ENCODE measurements around the gene HSD11B1L.

The HSD11B1L gene, protein sequence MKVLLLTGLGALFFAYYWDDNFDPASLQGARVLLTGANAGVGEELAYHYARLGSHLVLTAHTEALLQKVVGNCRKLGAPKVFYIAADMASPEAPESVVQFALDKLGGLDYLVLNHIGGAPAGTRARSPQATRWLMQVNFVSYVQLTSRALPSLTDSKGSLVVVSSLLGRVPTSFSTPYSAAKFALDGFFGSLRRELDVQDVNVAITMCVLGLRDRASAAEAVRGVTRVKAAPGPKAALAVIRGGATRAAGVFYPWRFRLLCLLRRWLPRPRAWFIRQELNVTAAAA

GRCh38 chr19:5680437-5681368 lies at the start of gene HSD11B1L, which contains the start of gene MICOS13:
HSD11B1L (plus strand) TSS chr19:5681027; CDS start chr19:5684833, 3,806 bp downstream.
MICOS13 (minus strand) TSS chr19:5680516; CDS start chr19:5680486, 30 bp downstream.
- DNase-seq (ENCODE audit: low read depth in 2 of 2), result peak; percentile 94 to 97

DNA sequence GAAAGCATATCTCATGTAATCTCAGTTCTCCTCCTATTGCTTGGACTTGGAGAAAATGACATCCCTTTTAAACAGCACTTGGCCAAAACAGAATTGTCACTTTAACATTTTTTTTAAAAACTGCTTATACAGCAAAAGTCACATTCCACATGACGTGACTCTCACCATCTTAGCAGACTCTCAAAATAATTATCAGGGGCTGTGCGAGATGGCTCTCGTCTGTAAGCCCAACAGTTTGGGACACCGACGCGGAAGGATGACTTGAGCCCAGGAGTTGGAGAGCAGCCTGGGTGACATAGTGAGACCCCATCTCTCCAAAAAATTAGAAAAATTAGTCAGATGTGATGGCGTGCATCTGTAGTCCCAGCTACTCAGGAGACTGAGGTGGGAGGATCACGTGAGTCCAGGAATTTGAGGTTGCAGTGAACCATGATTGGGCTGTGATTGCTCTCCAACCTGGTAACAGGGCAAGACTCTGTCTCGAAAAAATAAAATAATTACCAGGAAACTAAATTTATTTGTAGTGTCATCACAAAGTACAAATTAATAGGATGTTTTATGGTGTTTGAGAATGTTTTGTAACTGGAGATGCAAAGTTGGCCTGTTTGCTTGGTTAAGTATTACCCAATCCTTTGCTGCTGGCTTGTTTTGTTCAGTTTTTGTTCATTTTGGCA lies 49.1 kb upstream of the HSD11B1L start:
- DNase-seq (ENCODE audit: low read depth in 2 of 2), result no peak

GRCh38 chr19:5632241-5632612 lies 48.6 kb upstream of the HSD11B1L start:
- no peak for DNase-seq (ENCODE audit: low read depth in 2 of 2)

DNA sequence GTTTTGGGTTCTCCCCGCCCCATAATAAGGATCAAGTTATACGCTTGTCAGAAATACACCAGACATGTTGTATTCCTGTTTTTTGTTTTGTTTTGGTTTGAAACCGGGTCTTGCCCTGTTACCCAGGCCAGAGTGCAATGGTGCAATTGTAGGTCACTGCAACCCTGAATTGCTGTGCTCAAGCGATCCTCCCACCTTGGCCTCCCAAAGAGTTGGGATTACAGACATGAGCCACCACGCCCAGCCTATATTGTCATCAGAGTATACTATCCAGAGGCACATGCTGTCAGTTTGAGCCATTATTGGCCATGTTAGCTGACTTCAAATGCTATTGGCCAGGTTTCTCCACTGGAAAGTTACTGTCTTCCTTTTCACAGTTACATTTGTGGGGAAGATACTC lies 48.2 kb upstream of the HSD11B1L start:
- DNase-seq (ENCODE audit: low read depth in 2 of 2), result no peak

- no peak for DNase-seq (ENCODE audit: low read depth in 2 of 2)
These were observed 45.4 kb upstream of the HSD11B1L start for GRCh38 chr19:5635427-5635826.

DNA sequence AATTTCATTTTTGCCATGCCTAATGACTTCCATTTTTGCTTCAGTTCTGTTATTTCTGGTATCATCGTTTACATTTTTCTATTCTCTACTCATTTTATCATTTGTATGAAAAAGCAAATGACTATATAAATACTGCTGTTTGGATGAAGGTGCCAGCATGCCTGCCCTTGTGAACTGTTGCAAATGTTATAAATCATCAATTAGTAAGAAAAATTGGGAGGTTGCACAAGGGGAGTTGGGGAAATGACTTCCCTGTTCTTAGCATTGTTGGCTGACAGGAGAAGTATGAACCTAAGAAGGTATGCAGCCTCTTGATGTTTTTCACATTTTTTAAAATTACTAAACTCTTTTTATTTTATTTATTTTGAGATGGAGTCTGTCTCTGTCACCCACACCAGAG lies 42.9 kb upstream of the HSD11B1L start:
- no peak for DNase-seq (ENCODE audit: low read depth in 2 of 2)

GRCh38 chr19:5641171-5641570 lies 39.7 kb upstream of the HSD11B1L start:
- DNase-seq (ENCODE audit: low read depth in 2 of 2), result no peak

- DNase-seq (ENCODE audit: low read depth in 2 of 2), result no peak
These were observed 38.6 kb upstream of the HSD11B1L start for GRCh38 chr19:5642204-5642603.

DNA sequence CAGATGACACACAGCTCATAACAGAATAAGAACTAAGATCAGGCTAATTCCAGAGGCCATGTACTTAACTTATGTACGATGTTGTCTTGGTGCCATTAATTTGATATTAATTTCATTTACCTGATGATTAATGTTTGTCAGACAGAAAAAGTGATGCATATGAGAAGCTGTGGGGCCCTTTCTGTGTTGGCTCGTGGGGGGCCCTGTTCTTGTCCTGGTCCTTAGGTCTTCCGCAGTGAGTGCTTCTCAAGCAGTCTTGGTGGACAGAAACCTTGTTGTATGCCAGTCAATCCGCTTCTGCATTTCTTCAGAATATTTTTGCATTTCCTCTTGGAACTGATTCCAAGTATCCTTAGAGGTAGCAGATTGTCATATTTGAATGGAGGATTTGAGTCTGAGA lies 37.8 kb upstream of the HSD11B1L start:
- DNase-seq (ENCODE audit: low read depth in 2 of 2), result no peak

DNA sequence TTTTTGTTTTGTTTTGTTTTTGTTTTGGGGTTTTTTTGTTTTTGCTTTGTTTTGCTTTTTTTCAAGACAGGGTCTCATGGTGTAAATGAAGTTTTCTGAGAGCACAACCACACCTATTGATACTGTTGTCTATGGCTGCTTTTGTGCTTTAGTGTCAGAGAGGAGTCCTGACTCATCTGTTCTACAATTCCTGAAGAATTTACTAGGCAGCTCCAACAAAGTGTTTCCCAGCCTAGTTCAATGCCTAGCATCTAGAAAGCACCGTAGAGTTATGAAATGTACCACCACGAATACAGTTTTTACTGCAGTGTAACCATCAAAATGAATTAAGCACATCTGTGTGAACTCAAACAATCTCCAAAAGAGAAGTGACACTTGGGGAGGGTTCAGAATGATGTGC lies 36.8 kb upstream of the HSD11B1L start:
- no peak for DNase-seq (ENCODE audit: low read depth in 2 of 2)

- no peak for DNase-seq (ENCODE audit: low read depth in 2 of 2)
These were observed 35.4 kb upstream of the HSD11B1L start for GRCh38 chr19:5645409-5645808.

GRCh38 chr19:5646703-5647102 lies 34.1 kb upstream of the HSD11B1L start:
- DNase-seq (ENCODE audit: low read depth in 2 of 2), result no peak

GRCh38 chr19:5648464-5648863 lies 32.4 kb upstream of the HSD11B1L start:
- DNase-seq (ENCODE audit: low read depth in 2 of 2), result no peak

DNA sequence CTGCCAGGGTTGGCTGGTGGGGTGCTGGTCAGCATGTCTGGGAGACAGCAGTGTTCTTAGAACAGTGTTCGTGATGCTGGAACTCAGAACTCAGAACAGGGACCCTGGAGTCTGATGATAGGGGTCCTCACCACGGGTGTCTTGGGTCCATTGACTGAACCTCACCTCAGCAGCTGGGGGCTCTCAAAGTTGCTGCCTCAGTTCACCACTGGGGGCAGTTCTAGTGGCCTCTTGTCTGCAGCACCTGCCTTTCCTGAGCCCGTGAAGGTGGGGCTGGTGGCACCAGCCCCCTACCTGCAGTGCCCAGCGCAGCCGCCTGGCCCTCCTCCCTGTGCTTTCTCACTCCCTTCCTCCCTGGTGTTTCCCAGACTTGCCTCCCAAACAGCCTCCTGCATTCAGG lies 29.5 kb upstream of the HSD11B1L start:
- DNase-seq (ENCODE audit: low read depth in 2 of 2), result no peak

- no peak for DNase-seq (ENCODE audit: low read depth in 2 of 2)
These were observed 28.6 kb upstream of the HSD11B1L start for GRCh38 chr19:5652261-5652660.

DNA sequence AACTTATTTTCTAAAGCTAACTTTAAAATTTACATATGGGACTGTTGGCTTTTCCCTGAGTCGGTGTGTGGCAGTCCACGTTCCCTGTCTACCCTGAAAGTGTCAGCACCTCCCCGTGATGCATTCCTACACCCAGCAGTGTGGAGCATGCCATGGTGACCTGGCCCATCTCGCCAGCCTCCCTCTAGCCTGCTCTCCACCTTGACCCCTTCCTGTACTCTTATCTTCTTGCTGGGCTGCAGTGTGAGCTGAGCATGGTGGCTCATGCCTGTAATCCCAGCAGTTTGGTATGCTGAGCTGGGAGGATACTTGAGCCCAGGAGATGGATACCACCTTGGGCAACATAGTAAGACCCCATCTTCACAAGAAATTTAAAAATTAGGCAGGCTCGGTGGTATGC lies 25.9 kb upstream of the HSD11B1L start:
- DNase-seq (ENCODE audit: low read depth in 2 of 2), result no peak

- no peak for DNase-seq (ENCODE audit: low read depth in 2 of 2)
These were observed 25.4 kb upstream of the HSD11B1L start for GRCh38 chr19:5655412-5655811.

- DNase-seq (ENCODE audit: low read depth in 2 of 2), result no peak
These were observed 19.3 kb upstream of the HSD11B1L start for GRCh38 chr19:5661483-5661882.

GRCh38 chr19:5663904-5664303 lies 16.9 kb upstream of the HSD11B1L start:
- DNase-seq (ENCODE audit: low read depth in 2 of 2), result no peak

- DNase-seq (ENCODE audit: low read depth in 2 of 2), result no peak
These were observed 16.3 kb upstream of the HSD11B1L start for GRCh38 chr19:5664515-5664914.

GRCh38 chr19:5665781-5666513 lies 14.9 kb upstream of the HSD11B1L start:
- DNase-seq (ENCODE audit: low read depth in 2 of 2), result no peak

All from activated CD8-positive, alpha-beta memory T cell treated with anti-CD3 and anti-CD28 coated beads for 4 hours (primary cell).